ENCODE data around the gene TMEM87B. TPM values are rescaled to one million over a fixed set of nuclear protein-coding genes. Genes with fewer than 3 reads are reported as not detected.

TMEM87B gene
- total RNA-seq, 4 donors from 2014 or later: 12.5 to 25.4 (median 22.8) TPM

DNA sequence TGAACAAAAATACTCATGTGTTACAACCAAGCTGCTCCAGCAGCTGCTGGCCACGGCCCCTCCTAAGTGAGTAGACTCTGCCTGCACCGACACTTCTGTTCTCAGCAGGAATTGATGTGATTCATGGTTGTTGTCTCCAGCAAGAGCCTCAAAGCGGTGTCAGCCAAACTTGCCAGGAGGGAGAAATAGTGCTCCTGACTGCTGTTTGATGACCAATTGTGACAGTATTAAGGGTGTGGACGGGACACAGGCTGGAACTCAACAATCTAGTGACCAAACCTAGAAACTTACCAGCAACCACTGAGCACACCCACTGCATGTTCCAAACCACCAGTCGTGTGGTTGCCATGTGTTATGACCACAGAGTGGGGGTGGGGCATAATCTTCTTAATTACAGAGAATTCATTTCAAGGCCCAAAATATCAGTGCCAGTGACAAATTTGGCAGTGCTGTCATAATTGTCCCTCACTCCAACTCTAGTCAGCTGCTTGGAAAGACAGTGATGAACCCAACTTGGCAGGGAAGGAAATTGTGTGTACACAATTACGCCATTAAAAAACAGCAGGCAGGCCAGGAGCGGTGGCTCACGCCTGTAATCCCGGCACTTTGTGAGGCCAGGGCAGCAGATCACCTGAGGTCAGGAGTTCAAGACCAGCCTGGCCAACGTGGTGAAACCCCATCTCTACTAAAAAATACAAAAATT is 113.5 kb downstream of the TMEM87B start:
- no peak for ATAC-seq
- TF ChIP-seq POLR2AphosphoS5 (IDR thresholded peaks at IDR 0.05) (no peak), POLR2A (IDR thresholded peaks at IDR 0.05) (no peak), EP300 (IDR thresholded peaks at IDR 0.05) (no peak)
- TF ChIP-seq, protein P1, sequence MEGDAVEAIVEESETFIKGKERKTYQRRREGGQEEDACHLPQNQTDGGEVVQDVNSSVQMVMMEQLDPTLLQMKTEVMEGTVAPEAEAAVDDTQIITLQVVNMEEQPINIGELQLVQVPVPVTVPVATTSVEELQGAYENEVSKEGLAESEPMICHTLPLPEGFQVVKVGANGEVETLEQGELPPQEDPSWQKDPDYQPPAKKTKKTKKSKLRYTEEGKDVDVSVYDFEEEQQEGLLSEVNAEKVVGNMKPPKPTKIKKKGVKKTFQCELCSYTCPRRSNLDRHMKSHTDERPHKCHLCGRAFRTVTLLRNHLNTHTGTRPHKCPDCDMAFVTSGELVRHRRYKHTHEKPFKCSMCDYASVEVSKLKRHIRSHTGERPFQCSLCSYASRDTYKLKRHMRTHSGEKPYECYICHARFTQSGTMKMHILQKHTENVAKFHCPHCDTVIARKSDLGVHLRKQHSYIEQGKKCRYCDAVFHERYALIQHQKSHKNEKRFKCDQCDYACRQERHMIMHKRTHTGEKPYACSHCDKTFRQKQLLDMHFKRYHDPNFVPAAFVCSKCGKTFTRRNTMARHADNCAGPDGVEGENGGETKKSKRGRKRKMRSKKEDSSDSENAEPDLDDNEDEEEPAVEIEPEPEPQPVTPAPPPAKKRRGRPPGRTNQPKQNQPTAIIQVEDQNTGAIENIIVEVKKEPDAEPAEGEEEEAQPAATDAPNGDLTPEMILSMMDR (IDR thresholded peaks at IDR 0.05): no peak
- WGBS, 2 donors (ENCODE audit: low coverage in 1 of 2): 86 to 97% methylated on average over 5 to 9 of the region's 10 CpGs
- Histone ChIP-seq H3K9me3 (no peaks in the 10 kb centered on the region), H3K4me1 (no peaks in the 10 kb centered on the region), H3K27ac (no peak overlapping the region), H3K36me3 (no peaks in the 10 kb centered on the region), H3K27me3 (no peaks in the 10 kb centered on the region), H3K4me3 (no peak overlapping the region)

Other genes starting within 250 kb of the TMEM87B start
- 10 to 100 TPM; 28.9 to 57.1 (median 40.0) TPM for gene ANAPC1, start 171.1 kb upstream of the TMEM87B start, total RNA-seq
- 10 to 100 TPM; 13.2 to 47.4 (median 32.3) TPM for gene MERTK, start 156.7 kb upstream of the TMEM87B start, total RNA-seq
- 1 to 10 TPM in 3 of 4 donors, not detected in 1; 1.1 to 4.2 (median 1.3) TPM for gene FBLN7, start 83.1 kb downstream of the TMEM87B start, total RNA-seq
- gene ZC3H8, start 199.8 kb downstream of the TMEM87B start, total RNA-seq: 10 to 100 TPM in 2 of 4 donors, 1 to 10 TPM in 2; 3.4 to 14.3 (median 8.5) TPM
- 10 to 100 TPM; 13.7 to 30.7 (median 17.3) TPM for gene ZC3H6, start 220.3 kb downstream of the TMEM87B start, total RNA-seq